TTC549 (cell line): Measurements from ENCODE around the gene NAV2.
"Not testable (repeated sequence)": the region's sequence is repeated elsewhere in the genome, so short reads cannot be mapped to it uniquely, and the experiment has no call there.

ENCODE experiments used
- FAIRE-seq: peaks from 2 replicates; lab custom pipeline; 2012; peaks lifted over from hg19 to GRCh38; lab: Jason Lieb, UNC

Gene NAV2

DNA sequence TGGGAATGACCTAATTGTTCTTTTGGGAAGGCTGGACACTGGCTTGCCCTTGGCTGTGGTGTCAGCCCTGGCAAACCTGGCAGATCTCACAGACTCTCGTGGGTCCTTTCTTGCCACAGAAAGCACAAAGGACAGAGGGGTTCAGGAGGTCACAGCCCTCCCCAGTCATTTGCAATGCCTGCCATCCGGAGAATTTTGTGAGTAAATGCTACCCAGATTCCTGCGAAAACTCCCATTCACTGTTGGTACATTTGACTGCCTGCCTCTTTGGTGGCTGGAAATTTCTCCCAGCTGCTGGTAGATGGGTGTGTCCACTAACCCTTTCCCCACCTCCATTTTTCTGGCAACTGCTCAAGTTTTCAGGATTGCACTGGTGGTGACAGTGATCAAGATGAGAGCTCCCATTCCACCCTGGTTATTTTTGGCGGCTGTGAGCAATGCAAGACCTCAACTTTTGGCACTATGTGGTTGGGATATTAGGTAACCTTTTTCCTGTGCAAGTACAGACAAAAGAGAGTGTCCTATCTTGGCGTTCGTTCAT lies 155.7 kb downstream of the NAV2 start:
- no peak for FAIRE-seq

DNA sequence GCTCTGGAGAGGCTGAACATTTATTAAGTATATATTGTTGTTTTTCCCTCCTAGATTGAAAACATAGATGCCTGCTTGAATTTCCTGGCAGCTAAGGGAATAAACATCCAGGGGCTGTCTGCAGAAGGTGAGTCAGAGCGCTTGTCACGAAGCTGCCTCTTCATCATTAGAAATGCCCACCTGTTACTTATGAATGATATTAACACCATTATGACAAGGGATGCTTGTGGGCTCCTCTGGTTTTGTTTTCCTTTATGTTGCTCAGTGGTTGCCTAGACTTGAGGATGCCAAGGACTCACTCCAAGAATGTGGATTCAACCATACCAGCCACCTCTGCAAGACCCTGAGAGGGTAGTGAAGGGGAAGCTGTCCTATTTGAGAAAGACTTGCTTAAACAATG lies 156.2 kb downstream of the NAV2 start:
- FAIRE-seq: no peak

DNA sequence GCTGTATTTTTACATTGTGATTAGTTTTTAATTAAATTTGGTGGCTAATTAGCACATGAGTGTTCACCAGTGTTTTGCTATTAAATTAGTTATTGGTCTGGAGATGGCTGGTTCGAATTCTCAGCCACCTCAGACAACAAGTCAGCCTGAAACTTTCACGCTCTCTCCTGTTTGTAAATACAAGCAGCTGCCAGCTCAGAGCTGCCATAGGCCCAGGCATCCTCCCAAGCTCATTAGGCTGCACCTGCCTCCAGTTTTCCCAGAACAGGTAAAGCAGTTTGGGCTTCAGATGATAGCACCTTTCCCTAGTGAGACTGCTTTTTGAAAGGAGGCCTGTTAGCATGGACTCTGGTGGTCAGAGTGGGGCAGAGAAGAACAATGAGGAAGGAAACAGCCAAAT lies 156.8 kb downstream of the NAV2 start:
- FAIRE-seq: no peak

DNA sequence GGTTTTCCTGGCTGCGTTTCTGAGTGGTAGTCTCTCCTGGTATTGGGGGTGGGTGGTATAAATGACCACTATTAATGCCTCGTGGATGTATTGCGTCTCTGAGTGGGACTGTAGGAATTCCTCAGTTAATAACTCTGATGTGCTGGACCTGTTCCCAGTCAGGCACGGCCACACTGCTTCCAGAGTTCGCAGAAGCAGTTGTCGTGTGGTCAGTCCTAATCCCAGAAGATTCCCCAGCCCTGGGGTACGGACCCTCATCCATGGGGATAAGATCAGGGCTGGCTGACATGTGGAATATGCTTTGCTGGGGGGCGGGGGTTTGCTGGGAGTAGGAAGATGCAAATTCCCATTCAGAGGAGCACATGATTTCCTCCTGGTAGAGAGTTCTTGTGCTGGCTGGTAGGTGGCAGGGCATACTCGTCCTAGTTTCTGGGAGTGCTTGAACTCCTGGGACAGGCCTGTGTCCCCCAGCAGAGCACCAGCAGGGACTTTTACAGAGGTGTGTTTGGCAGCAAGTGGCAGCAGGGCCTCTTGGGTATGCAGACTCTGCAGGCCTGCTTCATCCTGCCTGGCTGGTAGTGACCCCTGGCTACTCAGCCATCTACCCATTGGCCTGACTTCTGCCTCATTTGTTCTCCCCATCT lies 157.4 kb downstream of the NAV2 start:
- FAIRE-seq: no peak

DNA sequence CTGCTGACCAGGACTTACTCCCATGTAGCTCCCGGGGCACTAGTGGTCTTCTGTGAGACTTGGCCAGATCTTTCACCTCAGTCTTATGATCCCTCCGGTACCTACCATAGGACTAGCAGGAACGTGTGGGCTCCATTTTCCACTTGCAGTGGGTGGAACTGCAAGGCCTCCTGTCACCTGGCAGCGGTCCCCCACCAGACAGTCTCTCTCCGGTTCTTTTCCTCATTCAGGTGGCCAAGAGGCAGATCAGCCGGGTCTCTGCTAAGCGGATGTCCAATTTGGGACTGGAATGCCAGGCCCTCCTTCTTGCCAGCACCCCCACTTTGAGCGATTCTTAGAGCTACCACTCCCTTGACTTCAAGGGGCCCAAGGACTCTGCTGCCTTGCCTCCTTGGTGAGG lies 158.9 kb downstream of the NAV2 start:
- no peak for FAIRE-seq

DNA sequence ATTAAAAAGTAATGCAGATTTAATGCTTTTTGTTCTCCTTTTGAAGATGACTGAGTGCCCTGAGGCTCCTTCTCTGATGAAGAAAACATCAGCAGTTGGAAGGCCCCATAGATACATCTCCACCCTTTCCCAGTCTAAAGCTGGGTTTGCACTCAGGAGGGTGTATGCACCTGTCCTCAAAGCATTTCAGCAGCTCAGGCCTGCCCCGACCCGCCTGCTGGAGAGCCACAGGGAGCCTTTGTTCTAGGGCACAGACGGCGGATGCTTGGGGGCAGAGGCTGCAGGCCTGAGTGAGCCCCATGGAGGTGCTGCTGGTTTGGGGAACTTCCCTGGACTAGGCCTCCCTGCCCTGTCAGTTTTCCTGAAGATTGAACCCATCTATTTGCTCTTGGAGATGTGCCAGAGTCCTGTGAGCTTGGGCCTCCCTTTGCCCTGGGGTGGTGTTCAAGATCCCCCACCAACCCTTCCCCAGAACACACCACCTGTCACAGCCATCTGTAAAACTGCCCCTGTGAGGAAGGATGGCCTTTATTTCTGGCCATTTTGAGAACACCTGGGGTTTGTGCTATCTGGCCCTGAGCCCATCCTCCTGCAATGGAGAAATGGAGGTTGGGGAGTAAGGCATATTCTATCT lies 160.0 kb downstream of the NAV2 start:
- no peak for FAIRE-seq

DNA sequence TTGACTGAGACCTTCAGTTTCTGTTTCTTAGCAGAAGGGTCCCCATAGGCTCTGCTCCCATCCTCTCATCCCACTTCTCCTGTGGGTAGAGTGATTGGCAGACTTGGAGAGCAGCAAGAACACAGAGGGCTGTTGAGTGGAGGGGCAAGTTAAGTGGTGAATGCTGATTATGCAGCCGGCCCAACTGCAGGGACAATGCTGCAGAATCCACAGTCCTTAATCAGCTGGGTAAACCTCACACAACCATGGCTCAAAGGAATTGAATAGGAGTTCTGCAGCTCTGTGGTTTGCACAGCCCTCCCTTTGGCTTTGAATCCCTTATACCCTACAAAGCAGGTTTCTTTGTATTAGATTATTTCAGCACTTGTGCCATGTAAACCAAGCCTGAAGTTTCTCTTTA lies 161.1 kb downstream of the NAV2 start:
- no peak for FAIRE-seq

DNA sequence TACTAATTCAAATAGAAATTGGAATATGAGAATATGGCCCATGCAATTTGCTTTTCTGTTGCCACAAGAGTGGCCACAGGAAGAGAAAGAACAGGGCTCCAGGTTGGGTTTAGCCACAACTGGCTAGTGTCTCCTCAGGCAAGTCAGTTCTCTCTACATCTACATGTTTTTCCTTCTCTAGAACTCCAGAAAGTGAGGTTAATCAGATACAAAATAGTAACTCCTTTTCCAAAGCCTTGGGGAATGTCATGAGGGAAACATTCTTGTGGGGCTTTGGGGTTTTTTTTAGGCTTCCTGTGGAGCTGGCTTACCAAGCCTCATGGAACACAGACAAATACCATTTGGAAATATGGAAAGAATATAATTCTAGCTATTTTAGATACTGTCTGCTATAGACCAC lies 161.6 kb downstream of the NAV2 start:
- no peak for FAIRE-seq

DNA sequence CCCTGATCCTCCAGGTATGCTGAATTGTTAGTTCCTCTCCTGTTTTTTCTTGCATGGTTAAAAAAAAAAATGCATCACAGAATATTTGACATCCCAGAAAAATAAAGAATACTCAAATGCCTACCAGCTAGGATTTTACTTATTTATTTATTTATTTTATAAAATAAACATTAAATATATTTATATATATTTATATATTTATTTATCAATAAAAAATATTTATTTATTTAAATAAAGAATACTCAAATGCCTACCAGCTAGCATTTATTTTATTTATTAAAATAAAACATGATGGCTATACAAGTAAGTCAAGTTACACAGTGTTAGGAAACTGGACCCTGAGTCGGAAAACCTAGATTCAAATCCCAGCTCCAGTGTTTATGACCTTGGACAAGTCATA lies 164.1 kb downstream of the NAV2 start:
- no peak for FAIRE-seq

DNA sequence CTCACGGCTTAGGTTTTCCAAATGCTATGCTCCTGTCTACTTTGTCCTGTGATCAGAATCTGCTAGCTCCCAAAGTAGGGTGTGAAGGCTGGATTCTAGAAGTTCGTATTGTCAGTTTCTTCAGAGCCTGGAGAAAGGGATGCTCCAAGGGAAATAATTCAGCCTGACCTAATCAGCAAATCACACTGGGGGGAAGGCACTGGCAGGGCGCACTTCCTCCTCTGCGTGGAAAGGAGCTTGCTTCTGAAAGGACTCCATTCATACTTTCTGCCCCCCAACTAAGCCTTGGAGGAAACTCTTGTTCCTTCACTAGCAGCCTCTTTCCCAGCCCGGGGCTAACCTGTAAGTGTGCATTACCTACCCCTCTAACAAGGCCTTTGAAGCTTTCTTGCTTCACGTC lies 165.9 kb downstream of the NAV2 start:
- no peak for FAIRE-seq

DNA sequence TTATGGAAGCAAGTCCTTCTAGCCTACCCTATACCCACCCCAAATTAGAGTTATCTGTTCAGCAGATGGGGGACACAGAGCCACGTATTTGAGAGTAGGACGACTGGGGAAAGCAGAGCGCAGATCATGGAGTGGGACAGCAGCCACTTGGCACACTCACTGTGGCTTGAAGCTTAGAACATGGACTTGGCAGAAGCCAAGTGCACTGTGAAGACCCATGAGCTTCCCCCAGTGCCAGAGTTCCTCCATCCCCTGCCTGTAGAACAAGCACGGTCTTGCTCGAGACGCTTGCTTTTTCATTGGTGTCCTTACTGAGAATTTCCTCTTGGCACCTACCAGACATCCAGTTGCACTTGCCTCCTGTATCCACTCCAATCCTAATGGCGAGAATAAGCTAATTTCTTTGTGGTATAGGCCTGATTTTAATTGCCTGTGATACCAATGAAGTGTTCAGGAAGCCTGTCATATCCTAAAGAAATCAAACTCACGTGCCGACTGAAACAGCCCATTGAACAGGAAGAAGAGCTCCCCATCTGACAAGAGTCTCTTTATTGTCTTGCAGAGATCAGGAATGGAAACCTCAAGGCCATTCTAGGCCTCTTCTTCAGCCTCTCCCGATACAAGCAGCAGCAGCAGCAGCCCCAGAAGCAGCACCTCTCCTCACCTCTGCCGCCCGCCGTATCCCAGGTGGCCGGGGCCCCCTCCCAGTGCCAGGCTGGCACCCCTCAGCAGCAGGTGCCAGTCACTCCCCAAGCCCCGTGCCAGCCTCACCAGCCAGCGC lies 166.9 kb downstream of the NAV2 start:
- FAIRE-seq: no peak

DNA sequence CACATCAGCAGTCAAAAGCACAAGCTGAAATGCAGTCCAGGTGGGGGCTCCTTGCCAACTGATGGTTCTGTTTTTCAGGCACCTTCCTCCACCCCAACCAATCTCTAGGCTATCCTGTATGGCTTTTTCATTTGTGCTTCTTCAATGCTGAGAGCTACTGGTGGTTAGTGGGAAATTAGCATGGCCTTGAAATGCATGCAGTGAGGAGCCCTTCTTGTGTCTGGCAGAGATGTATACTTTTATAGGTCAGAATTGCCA lies 167.4 kb downstream of the NAV2 start:
- no peak for FAIRE-seq

DNA sequence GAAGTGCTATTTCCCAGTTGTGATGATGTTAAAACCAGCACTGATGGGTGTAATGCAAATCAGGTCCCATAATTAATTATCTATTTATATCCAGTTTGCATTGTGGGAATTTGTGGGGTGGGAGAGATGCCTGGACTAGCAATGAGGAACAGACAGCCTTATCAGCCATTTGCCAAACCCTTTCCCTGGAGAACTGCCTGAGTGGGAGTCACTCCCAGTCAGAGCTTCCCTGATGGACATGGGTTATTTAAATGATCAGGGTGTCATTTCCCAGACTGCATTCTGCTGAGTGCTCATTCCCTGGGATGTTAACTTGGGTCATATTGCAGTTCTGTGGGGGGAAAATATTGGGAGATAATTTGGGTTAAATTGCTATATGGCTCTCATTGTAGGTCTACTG lies 168.5 kb downstream of the NAV2 start:
- FAIRE-seq: no peak

DNA sequence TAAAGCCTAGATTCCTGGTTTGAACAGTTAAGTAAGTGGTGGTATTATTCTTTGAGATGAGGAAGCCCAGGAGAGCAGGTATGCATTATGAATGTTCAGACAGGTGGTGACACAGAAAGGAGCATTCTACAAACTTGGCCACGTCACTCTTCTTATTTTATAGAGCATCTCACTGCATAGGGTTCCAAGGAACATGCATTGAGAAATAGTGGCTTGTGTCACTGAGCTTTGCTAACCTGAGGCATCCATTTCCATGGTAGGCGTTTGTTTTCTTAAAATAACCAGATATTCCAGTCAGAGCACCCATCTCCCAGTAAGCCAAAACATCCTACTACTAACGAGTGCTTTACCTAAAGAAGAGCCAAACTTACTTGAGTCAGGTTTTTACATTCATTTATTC lies 169.7 kb downstream of the NAV2 start:
- no peak for FAIRE-seq

DNA sequence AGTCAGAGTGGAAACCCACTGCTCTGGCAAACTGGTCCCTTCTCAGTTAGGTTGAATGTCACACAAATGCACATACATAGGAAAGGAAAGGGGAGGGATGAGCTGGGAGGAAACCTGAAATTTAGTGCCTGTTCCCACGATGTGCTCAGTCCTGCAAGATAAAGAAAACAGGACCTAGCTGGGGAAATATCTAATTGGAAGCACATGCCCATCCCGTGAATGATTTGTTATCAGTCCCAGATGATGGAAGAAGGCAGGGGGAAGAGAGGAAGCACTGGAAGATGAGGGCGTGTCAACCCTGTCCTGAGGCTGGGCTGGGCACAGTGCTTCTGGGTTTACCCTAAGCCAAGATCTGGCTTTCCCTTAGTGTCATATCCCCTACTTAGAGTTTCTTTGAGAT lies 173.9 kb downstream of the NAV2 start:
- no peak for FAIRE-seq

DNA sequence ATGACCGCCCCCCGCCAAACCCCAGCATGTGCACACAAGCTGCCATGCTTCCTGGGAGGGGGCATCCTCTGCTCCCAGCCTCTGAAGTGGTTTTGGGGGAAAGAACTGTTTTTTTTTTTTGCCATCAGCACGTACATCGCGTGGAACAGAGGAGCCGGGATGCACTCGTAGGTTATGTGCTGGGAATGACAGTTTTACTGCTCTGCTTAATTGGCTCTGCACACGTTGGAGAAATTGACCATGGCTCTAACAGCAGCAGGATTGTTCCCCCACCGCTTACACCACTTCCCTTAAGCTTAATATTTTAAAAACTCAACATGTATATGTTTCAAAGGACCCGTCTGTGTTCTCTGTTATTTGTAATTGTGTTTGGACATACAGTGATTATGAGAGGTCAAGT lies 175.2 kb downstream of the NAV2 start:
- FAIRE-seq: no peak

DNA sequence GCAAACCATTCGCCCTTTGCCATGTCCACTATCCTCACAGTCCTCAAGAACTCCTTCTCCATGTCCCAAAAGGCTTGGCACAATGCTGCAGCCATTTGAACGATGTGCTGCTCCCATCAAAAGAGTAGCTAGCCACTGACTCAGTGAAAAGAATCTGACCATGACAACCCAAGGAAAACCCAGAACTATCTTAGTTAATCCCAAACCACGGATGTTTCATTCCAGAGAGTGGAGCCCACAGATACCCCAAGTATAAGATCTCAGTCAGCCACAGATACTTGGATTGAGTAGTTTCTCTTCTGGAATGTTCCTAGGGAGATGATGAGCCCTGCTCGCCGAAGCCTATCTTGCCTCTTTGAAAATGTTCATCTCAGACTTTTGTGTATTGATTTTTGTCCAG lies 176.9 kb downstream of the NAV2 start:
- FAIRE-seq: no peak

DNA sequence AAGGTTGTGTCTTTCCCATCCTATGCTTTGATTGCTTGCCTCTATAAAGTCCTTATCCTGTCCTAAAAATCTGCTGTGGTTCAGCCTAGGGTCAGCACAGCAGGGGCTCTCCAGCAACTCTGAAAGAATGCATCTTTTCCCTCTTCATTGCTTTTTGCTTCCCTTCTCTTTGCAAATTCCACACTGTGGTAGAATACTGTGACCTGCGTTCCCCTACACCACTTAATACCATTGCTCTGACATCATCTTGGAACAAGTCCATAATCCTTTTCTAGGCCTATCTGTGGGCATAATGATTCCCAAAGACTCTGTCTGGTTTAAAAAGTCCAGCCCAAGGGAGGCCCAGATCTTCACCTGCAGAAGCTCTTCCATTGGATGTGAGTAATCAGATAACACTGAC lies 177.7 kb downstream of the NAV2 start:
- FAIRE-seq: no peak

DNA sequence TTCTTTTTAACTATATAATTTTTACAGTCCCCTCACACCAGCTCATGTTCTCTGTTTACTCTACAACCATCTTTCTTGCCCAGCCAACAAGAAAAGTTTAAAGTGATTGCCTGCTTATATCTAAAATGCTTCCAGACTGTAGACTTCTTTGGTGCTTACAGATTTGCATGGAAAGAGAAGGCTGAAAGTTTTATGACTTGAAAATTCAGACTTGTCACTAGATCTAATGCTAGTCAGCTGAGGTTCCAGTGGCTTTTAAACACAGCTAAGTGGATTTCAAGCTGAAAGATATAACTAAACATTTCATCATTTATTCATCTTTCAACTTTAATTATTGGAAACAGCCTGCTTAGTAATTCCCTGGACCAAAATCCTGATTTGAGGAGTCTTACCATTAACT lies 178.4 kb downstream of the NAV2 start:
- FAIRE-seq: no peak

DNA sequence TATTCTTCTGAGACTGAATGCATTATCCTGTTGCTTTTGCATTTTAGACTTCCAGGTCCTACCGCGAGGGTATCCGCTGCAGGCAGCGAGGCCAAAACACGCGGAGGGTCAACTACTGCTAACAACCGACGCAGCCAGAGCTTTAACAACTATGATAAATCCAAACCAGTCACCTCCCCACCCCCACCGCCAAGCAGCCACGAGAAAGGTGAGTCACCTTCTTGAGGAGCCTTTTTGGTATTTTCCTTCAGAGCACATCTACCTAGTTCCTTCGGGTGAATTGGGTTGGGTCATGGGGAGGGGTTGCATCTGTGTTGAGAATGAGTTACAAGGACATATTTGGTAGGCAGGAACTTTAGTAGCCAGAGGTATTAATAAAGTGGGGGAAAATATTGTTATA lies 179.8 kb downstream of the NAV2 start:
- no peak for FAIRE-seq

DNA sequence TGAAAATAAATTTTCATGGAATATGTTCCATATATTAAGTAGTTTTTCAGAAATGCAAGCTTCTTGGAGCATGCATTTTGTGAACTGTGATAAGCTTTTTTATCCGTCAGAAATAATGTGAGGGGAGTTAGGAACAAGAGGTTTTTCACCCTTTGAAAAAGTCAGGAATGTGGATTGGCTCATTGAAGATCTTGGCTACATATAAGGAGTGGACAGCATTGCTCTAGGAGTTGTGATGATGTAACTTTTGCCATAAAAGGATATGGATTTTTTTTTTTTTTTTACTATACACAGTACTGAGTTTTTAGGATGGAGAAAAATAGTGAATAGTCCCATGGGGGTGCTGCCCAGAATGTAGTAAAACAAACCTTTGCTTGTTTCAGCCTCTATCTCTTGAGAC lies 180.2 kb downstream of the NAV2 start:
- no peak for FAIRE-seq

DNA sequence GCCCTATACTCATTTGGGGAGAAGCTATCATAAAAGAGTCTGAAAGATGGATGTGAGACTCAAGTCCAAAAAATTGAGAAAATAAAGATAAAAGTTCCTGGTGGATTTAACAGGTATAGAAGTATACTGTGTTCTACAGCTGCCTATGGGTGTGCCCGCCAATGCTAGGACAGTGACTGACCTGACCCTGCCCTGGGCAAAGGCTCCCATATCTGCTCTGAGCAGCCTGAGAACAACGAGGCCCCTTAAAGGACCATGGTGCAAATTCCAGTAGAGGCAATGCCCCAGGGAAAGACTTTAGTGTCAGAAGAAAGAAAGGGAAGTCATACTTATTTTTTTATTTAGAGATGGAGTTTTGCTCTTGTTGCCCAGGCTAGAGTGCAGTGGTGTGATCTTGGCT lies 181.8 kb downstream of the NAV2 start:
- no peak for FAIRE-seq

DNA sequence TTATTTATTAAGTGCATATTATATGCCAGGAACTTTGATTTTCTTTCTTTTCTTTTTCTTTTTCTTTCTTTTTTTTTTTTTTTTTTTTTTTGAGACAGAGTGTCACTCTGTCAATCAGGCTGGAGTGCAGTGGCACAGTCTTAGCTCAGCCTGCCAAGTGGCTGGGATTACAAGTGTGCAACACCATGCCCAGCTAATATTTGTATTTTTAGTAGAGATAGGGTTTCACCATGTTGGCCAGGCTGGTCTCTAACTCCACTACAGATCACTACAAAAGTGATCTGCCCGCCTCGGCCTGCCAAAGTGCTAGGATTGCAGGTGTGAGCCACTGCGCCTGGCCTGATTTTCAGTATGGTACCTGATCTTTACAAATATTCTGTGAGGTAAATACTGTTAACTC lies 182.4 kb downstream of the NAV2 start:
- FAIRE-seq: not testable (repeated sequence)

DNA sequence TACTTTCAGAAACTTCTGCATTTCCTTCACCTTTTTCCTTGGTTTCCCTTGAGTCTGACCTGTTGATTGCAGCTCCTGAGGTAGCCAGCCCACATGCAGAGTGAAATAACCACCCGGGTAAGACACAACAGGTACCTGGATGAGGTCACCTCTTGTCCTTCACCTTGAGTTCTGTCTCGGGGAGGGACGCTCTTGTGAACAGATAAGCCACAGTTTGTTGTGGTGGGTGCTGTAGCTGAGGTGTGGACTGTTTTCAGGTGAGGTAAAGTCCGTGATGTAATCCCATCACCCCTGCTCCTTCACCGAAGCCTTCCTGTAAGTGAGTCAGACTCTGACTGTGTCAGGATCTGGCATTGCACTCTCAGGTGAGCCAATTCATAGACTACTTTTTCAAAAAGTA lies 183.1 kb downstream of the NAV2 start:
- FAIRE-seq: no peak
